Smooth muscle cell (in vitro differentiated cells): Measurements from ENCODE around the gene LEPR. TPM values are rescaled to one million over a fixed set of nuclear protein-coding genes. Genes with fewer than 3 reads are reported as not detected.

Experiments
- DNase-seq: peaks from one replicate; lab custom pipeline; 2025; ENCODE audit not compliant: unreplicated experiment; lab: John Stamatoyannopoulos, UW
- H2AFZ ChIP-seq: fragments of 200-600 bp; sonication (generic); 2 replicates; pipeline ENCODE4 v1.6.0; 2016; ENCODE audit warnings: antibody characterized with exemption, low read depth, mild to moderate bottlenecking
- H3F3A ChIP-seq: fragments of 200-600 bp; sonication (generic); 2 replicates; pipeline ENCODE4 v1.6.0; 2017; ENCODE audit warnings: antibody characterized with exemption, low read depth
- H3K27ac ChIP-seq: fragments of 200-600 bp; sonication (generic); 2 replicates; pipeline ENCODE4 v1.5.1; 2016; ENCODE audit warnings: low read depth, mild to moderate bottlenecking
- H3K27me3 ChIP-seq: fragments of 200-600 bp; sonication (generic); 2 replicates; pipeline ENCODE4 v1.6.1; 2016; ENCODE audit warnings: low read depth, mild to moderate bottlenecking
- H3K36me3 ChIP-seq: fragments of 200-600 bp; sonication (generic); 2 replicates; pipeline ENCODE4 v1.5.1; 2016; ENCODE audit warnings: low read depth
- H3K4me1 ChIP-seq: fragments of 200-600 bp; sonication (generic); 2 replicates; pipeline ENCODE4 v1.5.1; 2016; ENCODE audit warnings: low read depth
- H3K4me2 ChIP-seq: fragments of 200-600 bp; sonication (generic); 2 replicates; pipeline ENCODE4 v1.6.0; 2016; ENCODE audit warnings: mild to moderate bottlenecking
- H3K4me3 ChIP-seq: fragments of 200-600 bp; sonication (generic); 2 replicates; pipeline ENCODE4 v1.5.1; 2016; ENCODE audit warnings: mild to moderate bottlenecking
- H3K79me2 ChIP-seq: fragments of 200-600 bp; sonication (generic); 2 replicates; pipeline ENCODE4 v1.6.0; 2016; ENCODE audit warnings: low read depth, mild to moderate bottlenecking
- H3K9ac ChIP-seq: fragments of 200-600 bp; sonication (generic); 2 replicates; pipeline ENCODE4 v1.6.0; 2016; ENCODE audit warnings: low read depth
- H3K9me3 ChIP-seq: fragments of 200-600 bp; sonication (generic); replicated peaks from 2 replicates; pipeline ENCODE4 v1.5.1; 2016; ENCODE audit warnings: low read depth
- H4K20me1 ChIP-seq: fragments of 200-600 bp; sonication (generic); 2 replicates; pipeline ENCODE4 v1.6.0; 2016; ENCODE audit warnings: low read depth
- WGBS: methylation state at CpG from one replicate; pipeline ENCODE4 v1.1.7; 2016; ENCODE audit warnings: low lambda C conversion rate; 5-methylcytosine and 5-hydroxymethylcytosine counted together
- polyA plus RNA-seq: library from polyadenylated mRNA; unstranded; fragments of >200 nt; fragmentation: Nextera tagmentation; extraction: Ambion mirVana; gene quantifications from 2 replicates; pipeline ENCODE4 v1.2.1, GENCODE V29; 2016
- total RNA-seq: library from RNA; depleted of rRNA; stranded (reverse); fragments of >200 nt; gene quantifications from 2 replicates; pipeline ENCODE4 v1.2.3, GENCODE V29; 2014
- TF ChIP-seq, protein P1 (sequence below): fragments of 200-600 bp; sonication (generic); IDR thresholded peaks from 2 replicates; pipeline ENCODE4 v1.5.1; 2017; ENCODE audit warnings: borderline replicate concordance, mild to moderate bottlenecking, antibody characterized with exemption; ENCODE audit not compliant: insufficient read depth, poor library complexity, severe bottlenecking

LEPR gene
- total and polyA plus RNA-seq, 2 experiments from 2014 or later = 9.3 to 15.1 TPM

DNA sequence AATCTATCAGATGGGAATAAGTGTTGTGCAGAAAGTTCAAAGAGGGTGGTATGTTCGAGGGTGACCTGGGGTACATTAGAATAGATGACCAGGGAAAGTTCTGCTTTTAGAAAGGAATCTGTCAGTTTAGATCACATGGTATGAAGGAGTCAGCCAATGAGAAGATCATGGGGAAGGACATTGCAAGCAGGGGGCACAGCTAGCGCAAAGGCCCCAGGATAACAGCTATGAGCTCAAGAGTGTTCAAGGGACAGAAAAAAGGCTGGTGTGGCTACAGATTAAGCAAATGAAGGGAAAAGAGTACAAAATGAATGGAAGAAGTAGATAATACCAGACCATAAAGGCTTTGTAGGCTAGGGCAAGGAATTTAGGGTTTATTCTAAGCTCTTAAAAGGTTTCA lies 8.6 kb downstream of the LEPR start:
- Histone ChIP-seq H4K20me1 (peaks cover 42% of the 10 kb centered on the region), H3K27ac (peak overlapping the region; percentile 86), H2AFZ (no peak overlapping the region), H3K27me3 (no peaks in the 10 kb centered on the region), H3K36me3 (no peaks in the 10 kb centered on the region), H3K4me3 (no peak overlapping the region), H3K9me3 (no peaks in the 10 kb centered on the region), H3K9ac (no peak overlapping the region), H3K4me1 (peaks cover 35% of the 10 kb centered on the region), H3F3A (peaks cover 9% of the 10 kb centered on the region), H3K79me2 (peaks cover 47% of the 10 kb centered on the region), H3K4me2 (peak overlapping the region; percentile 62)
- 99% methylated on average over 2 of the region's 2 CpGs for WGBS
- no peak for DNase-seq
- TF ChIP-seq, protein P1, sequence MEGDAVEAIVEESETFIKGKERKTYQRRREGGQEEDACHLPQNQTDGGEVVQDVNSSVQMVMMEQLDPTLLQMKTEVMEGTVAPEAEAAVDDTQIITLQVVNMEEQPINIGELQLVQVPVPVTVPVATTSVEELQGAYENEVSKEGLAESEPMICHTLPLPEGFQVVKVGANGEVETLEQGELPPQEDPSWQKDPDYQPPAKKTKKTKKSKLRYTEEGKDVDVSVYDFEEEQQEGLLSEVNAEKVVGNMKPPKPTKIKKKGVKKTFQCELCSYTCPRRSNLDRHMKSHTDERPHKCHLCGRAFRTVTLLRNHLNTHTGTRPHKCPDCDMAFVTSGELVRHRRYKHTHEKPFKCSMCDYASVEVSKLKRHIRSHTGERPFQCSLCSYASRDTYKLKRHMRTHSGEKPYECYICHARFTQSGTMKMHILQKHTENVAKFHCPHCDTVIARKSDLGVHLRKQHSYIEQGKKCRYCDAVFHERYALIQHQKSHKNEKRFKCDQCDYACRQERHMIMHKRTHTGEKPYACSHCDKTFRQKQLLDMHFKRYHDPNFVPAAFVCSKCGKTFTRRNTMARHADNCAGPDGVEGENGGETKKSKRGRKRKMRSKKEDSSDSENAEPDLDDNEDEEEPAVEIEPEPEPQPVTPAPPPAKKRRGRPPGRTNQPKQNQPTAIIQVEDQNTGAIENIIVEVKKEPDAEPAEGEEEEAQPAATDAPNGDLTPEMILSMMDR = no peak

DNA sequence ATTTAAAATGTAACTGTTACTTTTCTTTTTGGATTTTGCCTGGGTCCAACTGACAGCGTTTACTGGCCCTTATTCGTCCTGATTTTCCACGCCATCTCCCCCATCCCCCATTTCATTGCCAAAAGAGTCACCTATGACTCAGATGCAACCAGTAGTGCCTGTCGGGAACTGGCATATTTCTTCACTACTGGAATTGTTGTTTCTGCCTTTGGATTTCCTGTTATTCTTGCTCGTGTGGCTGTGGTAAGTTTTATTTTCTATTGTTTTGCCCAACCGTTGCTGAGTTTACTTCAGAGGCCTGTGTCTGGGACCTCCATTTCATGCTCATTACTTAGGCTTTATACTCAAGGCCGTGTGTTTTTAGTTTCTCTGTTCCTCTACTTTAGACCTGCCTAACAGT lies 9.3 kb downstream of the LEPR start:
- H3K79me2 ChIP-seq = peaks cover 39% of the 10 kb centered on the region
- no peak for DNase-seq

DNA sequence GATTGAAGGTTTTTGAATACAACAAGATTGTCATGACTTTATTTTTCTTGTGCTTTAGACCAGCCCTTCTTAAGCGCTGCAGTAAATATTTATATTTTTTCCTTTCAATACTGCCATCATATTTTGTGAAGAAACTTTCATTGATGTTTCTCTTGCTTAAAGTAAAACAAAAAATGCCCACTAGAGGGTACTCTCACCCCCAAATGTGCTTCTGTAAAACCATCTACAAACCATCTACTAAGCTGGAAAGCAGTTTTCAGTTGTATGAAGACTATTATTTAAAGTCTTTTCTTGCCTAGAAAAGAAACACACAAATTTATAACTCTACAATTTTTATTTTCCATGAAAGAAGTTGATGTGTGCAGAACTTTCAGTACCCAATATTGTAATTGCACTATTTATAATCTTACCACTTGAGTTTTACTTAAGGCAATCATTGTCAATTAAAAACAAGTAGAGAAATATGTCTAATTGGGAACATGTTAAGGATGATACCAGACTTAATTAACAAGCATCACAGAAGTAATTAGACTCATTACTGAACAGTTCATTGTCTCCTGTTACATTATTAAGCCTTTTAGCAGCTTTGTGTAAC lies 10.7 kb downstream of the LEPR start:
- Histone ChIP-seq H3K4me1 (peaks cover 36% of the 10 kb centered on the region), H3F3A (peaks cover 22% of the 10 kb centered on the region), H3K4me2 (no peak overlapping the region), H3K9me3 (no peaks in the 10 kb centered on the region), H4K20me1 (peaks cover 29% of the 10 kb centered on the region), H3K27me3 (no peaks in the 10 kb centered on the region), H3K36me3 (no peaks in the 10 kb centered on the region), H3K27ac (peak overlapping the region; percentile 86), H3K4me3 (no peak overlapping the region), H3K9ac (no peak overlapping the region), H3K79me2 (peaks cover 31% of the 10 kb centered on the region), H2AFZ (no peak overlapping the region)
- TF ChIP-seq, protein P1 = peak; percentile 57
- WGBS = 11% methylated on average over 1 of the region's 1 CpG
- no peak for DNase-seq

More for the DNA sequence above, 9.3 kb downstream of the LEPR start:
- Histone ChIP-seq H2AFZ (no peak overlapping the region), H3K9me3 (no peaks in the 10 kb centered on the region), H3K4me3 (no peak overlapping the region), H3F3A (peaks cover 15% of the 10 kb centered on the region), H4K20me1 (peaks cover 40% of the 10 kb centered on the region), H3K4me1 (peaks cover 35% of the 10 kb centered on the region), H3K4me2 (peak overlapping the region; percentile 62), H3K9ac (peak overlapping the region; percentile 11), H3K36me3 (no peaks in the 10 kb centered on the region), H3K27ac (peak overlapping the region; percentile 86), H3K27me3 (no peaks in the 10 kb centered on the region)
- TF ChIP-seq, protein P1 = no peak
- WGBS = 35% methylated on average over 7 of the region's 7 CpGs

DNA sequence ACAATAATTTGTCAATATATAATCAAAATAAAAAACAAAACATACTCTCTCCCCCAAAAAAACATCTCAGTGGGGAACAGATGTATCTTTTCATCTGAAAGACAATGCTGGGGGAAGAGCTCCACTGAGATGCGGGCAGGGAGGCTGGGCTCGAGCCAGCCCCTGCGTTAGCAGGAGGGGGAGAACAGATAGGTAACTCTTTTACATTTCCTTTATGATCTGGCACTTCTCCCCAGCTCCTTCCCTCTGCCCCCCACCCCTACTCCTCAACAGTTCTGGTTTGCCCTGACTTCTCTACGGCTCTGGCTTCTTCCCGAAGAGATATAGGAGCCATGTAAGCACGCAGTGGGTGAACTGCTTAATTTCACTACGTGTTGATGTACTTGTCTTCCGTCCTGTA lies 12.4 kb downstream of the LEPR start:
- Histone ChIP-seq H3K4me1 (peaks cover 37% of the 10 kb centered on the region), H3K79me2 (peaks cover 22% of the 10 kb centered on the region), H3K4me2 (no peak overlapping the region), H3K27ac (no peak overlapping the region), H3K4me3 (no peak overlapping the region), H3K36me3 (no peaks in the 10 kb centered on the region), H3K9me3 (no peaks in the 10 kb centered on the region), H3K27me3 (no peaks in the 10 kb centered on the region), H3K9ac (no peak overlapping the region), H4K20me1 (peaks cover 24% of the 10 kb centered on the region), H3F3A (peaks cover 22% of the 10 kb centered on the region), H2AFZ (no peak overlapping the region)
- WGBS = 74% methylated on average over 8 of the region's 8 CpGs
- DNase-seq = no peak
- TF ChIP-seq, protein P1 = no peak
